DND-41 (cell line): Measurements from ENCODE around the gene CITED2.

Experiments used
- EZH2 ChIP-seq: IDR thresholded peaks from 3 replicates; pipeline ENCODE4 v1.6.1; 2012; ENCODE audit warnings: borderline replicate concordance, low read depth, mild to moderate bottlenecking, moderate library complexity, low read length, inconsistent platforms; ENCODE audit not compliant: severe bottlenecking
- TF ChIP-seq, protein P1 (sequence below): IDR thresholded peaks from 2 replicates; pipeline ENCODE4 v1.5.1; 2012; ENCODE audit warnings: borderline replicate concordance, low read length, moderate library complexity, mild to moderate bottlenecking; ENCODE audit not compliant: poor library complexity, severe bottlenecking; ENCODE audit errors: extremely low read depth

DNA sequence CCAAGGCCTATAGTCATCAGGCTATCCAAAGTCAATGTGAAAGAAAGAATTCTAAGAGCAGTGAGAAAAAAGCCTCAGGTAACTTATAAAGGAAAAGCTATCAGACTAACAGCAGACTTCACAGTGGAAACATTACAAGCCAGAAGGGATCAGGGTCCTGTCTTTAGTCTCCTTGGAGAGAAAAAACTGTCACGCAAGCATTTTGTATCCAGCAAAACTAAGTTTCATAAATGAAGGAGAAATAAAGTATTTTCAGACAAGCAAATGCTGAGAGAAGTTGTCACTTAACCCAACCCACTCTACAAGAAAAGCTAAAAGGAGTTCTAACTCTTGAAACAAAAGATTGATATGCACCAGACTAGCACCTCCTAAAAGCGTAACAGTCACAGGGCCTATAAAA, 28.1 kb downstream of the CITED2 start:
- TF ChIP-seq, protein P1, sequence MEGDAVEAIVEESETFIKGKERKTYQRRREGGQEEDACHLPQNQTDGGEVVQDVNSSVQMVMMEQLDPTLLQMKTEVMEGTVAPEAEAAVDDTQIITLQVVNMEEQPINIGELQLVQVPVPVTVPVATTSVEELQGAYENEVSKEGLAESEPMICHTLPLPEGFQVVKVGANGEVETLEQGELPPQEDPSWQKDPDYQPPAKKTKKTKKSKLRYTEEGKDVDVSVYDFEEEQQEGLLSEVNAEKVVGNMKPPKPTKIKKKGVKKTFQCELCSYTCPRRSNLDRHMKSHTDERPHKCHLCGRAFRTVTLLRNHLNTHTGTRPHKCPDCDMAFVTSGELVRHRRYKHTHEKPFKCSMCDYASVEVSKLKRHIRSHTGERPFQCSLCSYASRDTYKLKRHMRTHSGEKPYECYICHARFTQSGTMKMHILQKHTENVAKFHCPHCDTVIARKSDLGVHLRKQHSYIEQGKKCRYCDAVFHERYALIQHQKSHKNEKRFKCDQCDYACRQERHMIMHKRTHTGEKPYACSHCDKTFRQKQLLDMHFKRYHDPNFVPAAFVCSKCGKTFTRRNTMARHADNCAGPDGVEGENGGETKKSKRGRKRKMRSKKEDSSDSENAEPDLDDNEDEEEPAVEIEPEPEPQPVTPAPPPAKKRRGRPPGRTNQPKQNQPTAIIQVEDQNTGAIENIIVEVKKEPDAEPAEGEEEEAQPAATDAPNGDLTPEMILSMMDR = no peak
- TF ChIP-seq EZH2 = no peak
